HEK293 (cell line): ENCODE results near the gene CDYL2.
A peak's percentile ranks its signal among the peaks of the same experiment; 100 is the strongest.

Experiments
- CTCF ChIA-PET: fragments of 350-600 bp; formaldehyde crosslinking; extraction: SDS; loops from one replicate; lab custom pipeline; 2021; ENCODE audit warnings: antibody characterized with exemption; lab: Yijun Ruan, JAX
- POLR2A ChIA-PET: fragments of 300-600 bp; formaldehyde crosslinking; extraction: SDS; loops from one replicate; lab custom pipeline; 2020; ENCODE audit warnings: antibody characterized with exemption, inconsistent platforms; lab: Yijun Ruan, JAX
- H3K27ac ChIP-seq: fragments of 200-500 bp; sonication (Bioruptor generic); 2 replicates; pipeline ENCODE4 v1.5.1; 2014; ENCODE audit warnings: low read depth, low read length, control low read depth, inconsistent platforms; ENCODE audit errors: extremely low read depth
- H3K36me3 ChIP-seq, 2 experiments: fragments of 200-500 bp in 1 of 2; sonication (Bioruptor generic) in 1 of 2; 1 replicate in 1 of 2; 2 replicates in 1 of 2; pipeline ENCODE4 v1.5.1; 2014 to 2017; ENCODE audit warnings: inconsistent platforms in 2 of 2, low read length in 2 of 2; ENCODE audit not compliant: control insufficient read depth in 2 of 2, insufficient read depth in 1 of 2
- H3K4me1 ChIP-seq: fragments of 200-500 bp; sonication (Bioruptor generic); 2 replicates; pipeline ENCODE4 v1.5.1; 2014; ENCODE audit warnings: mild to moderate bottlenecking, low read length, inconsistent platforms; ENCODE audit not compliant: control insufficient read depth, insufficient read depth
- H3K4me3 ChIP-seq: 2 replicates; pipeline ENCODE4 v1.5.1; 2011; ENCODE audit warnings: low read depth, mild to moderate bottlenecking, control low read depth, low read length, moderate library complexity
- H3K9me3 ChIP-seq: fragments of 200-500 bp; sonication (Bioruptor generic); 2 replicates; pipeline ENCODE4 v1.5.1; 2014; ENCODE audit warnings: low read depth, low read length, inconsistent platforms; ENCODE audit not compliant: control insufficient read depth, insufficient read depth
- KLF1 ChIP-seq: fragments of 450-650 bp; formaldehyde crosslinking; IDR thresholded peaks from 2 replicates; pipeline ENCODE4 v1.5.1; 2016; ENCODE audit warnings: missing biosample characterization, missing genetic modification characterization
- KLF17 ChIP-seq: fragments of 450-650 bp; formaldehyde crosslinking; IDR thresholded peaks from 2 replicates; pipeline ENCODE4 v1.5.1; 2016; ENCODE audit warnings: missing biosample characterization, missing genetic modification characterization
- SETDB1 ChIP-seq: IDR thresholded peaks from one replicate; pipeline ENCODE4 v1.6.1; 2017; ENCODE audit warnings: mild to moderate bottlenecking, low read length, moderate library complexity, mixed read lengths; ENCODE audit not compliant: insufficient read length
- ZFP41 ChIP-seq: fragments of 450-650 bp; formaldehyde crosslinking; IDR thresholded peaks from 2 replicates; pipeline ENCODE4 v1.5.1; 2016; ENCODE audit warnings: missing biosample characterization, missing genetic modification characterization, borderline replicate concordance
- ZIC2 ChIP-seq: fragments of 450-650 bp; formaldehyde crosslinking; IDR thresholded peaks from 2 replicates; pipeline ENCODE4 v1.5.1; 2016; ENCODE audit warnings: missing biosample characterization, missing genetic modification characterization
- ZNF202 ChIP-seq: fragments of 450-650 bp; formaldehyde crosslinking; IDR thresholded peaks from 2 replicates; pipeline ENCODE4 v1.5.1; 2016; ENCODE audit warnings: missing biosample characterization, missing genetic modification characterization, borderline replicate concordance
- ZNF223 ChIP-seq: fragments of 450-650 bp; formaldehyde crosslinking; IDR thresholded peaks from 2 replicates; pipeline ENCODE4 v1.5.1; 2016; ENCODE audit warnings: missing biosample characterization, missing genetic modification characterization
- ZNF26 ChIP-seq: fragments of 450-650 bp; formaldehyde crosslinking; IDR thresholded peaks from 2 replicates; pipeline ENCODE4 v1.5.1; 2016; ENCODE audit warnings: missing biosample characterization, missing genetic modification characterization
- ZNF266 ChIP-seq: fragments of 450-650 bp; formaldehyde crosslinking; IDR thresholded peaks from 2 replicates; pipeline ENCODE4 v1.5.1; 2016; ENCODE audit warnings: missing biosample characterization, missing genetic modification characterization, low read depth
- ZNF280D ChIP-seq: fragments of 450-650 bp; formaldehyde crosslinking; IDR thresholded peaks from 2 replicates; pipeline ENCODE4 v1.5.1; 2016; ENCODE audit warnings: missing biosample characterization, missing genetic modification characterization
- ZNF48 ChIP-seq: fragments of 450-650 bp; formaldehyde crosslinking; IDR thresholded peaks from 2 replicates; pipeline ENCODE4 v1.5.1; 2016; ENCODE audit warnings: missing biosample characterization, missing genetic modification characterization
- ZNF610 ChIP-seq: fragments of 450-650 bp; formaldehyde crosslinking; IDR thresholded peaks from 2 replicates; pipeline ENCODE4 v1.5.1; 2016; ENCODE audit warnings: missing biosample characterization, missing genetic modification characterization, borderline replicate concordance
- ZNF629 ChIP-seq: fragments of 450-650 bp; formaldehyde crosslinking; IDR thresholded peaks from 2 replicates; pipeline ENCODE4 v1.5.1; 2017; ENCODE audit warnings: missing biosample characterization, missing genetic modification characterization
- ZNF658 ChIP-seq: fragments of 450-650 bp; formaldehyde crosslinking; IDR thresholded peaks from 2 replicates; pipeline ENCODE4; 2016; ENCODE audit warnings: missing biosample characterization, missing genetic modification characterization
- ZNF692 ChIP-seq: fragments of 450-650 bp; formaldehyde crosslinking; IDR thresholded peaks from 2 replicates; pipeline ENCODE4 v1.5.1; 2016; ENCODE audit warnings: missing biosample characterization, missing genetic modification characterization
- ZXDB ChIP-seq: fragments of 450-650 bp; formaldehyde crosslinking; IDR thresholded peaks from 2 replicates; pipeline ENCODE4 v1.5.1; 2016; ENCODE audit warnings: missing biosample characterization, missing genetic modification characterization

CDYL2 gene

GRCh38 chr16:80607204-80607603, 197.2 kb downstream of the CDYL2 start:
- ChIA-PET CTCF (no interaction called here), POLR2A (no interaction called here)
- H3K36me3 ChIP-seq = peaks cover 0 to 12% of the 10 kb centered on the region in 2 experiments; a peak in 1 of 3 replicates
- TF ChIP-seq ZNF48 (tag by site-specific recombination) = no peak
- peak; percentile 66; the same call in 1 of the 2 replicates for TF ChIP-seq ZIC2 (tag by site-specific recombination)
- no peak overlapping the region for H3K27ac ChIP-seq
- no peaks in the 10 kb centered on the region for H3K9me3 ChIP-seq
- H3K4me1 ChIP-seq = no peaks in the 10 kb centered on the region
- H3K4me3 ChIP-seq = no peak overlapping the region

- CTCF ChIA-PET = no interaction called here
- POLR2A ChIA-PET = no interaction called here
- Histone ChIP-seq H3K4me1 (no peaks in the 10 kb centered on the region), H3K36me3 (peaks cover 0 to 6% of the 10 kb centered on the region in 2 experiments; a peak in 1 of 3 replicates), H3K4me3 (no peak overlapping the region), H3K27ac (no peak overlapping the region), H3K9me3 (no peaks in the 10 kb centered on the region)
- TF ChIP-seq ZXDB (tag by site-specific recombination) (no peak), ZNF692 (tag by site-specific recombination) (no peak), ZNF610 (tag by site-specific recombination) (no peak), KLF17 (no peak), ZNF223 (no peak), ZNF26 (no peak), ZNF629 (tag by site-specific recombination) (no peak), ZNF266 (tag by site-specific recombination) (no peak), KLF1 (no peak), ZFP41 (tag by site-specific recombination) (no peak), ZNF280D (tag by site-specific recombination) (no peak), ZNF658 (tag by site-specific recombination) (no peak), SETDB1 (no peak), ZNF202 (tag by site-specific recombination) (no peak)
Measured at GRCh38 chr16:80606221-80606766, 198.1 kb downstream of the CDYL2 start.
